ENCODE results near the gene WDR37. TPM values are rescaled to one million over a fixed set of nuclear protein-coding genes. Genes with fewer than 3 reads are reported as not detected.

Gene WDR37
- total and polyA plus RNA-seq, 2 donors from 2014 or later: 6.0 to 23.5 TPM

DNA sequence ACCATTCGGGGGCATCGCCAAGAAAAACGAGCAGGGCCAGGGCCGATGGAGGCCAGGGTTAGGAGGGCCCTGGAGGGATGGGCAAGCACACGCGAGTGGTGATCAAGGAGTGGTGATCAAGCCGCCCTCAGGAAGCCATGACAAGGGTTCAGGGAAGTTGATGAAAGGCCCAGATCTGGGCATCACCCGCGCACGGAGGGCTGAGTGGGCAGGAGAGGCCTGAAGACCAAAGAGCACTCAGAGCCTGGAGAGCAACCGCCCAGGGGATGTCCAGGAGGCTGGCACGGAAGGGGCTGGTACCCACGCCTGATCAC, 114.6 kb downstream of the WDR37 start:
- DNase-seq (no peak), FAIRE-seq (no peak)
- Histone ChIP-seq H3K9ac (ENCODE audit: low read length in 3 of 3) (no peak overlapping the region), H3K27ac (ENCODE audit: low read depth in 2 of 2, low read length in 2 of 2) (no peak overlapping the region), H3K36me3 (ENCODE audit: control insufficient read depth in 2 of 3, insufficient read depth in 3 of 3, low read length in 3 of 3) (no peaks in the 10 kb centered on the region), H3K4me1 (ENCODE audit: control insufficient read depth in 2 of 3, insufficient read depth in 2 of 3, low read depth in 1 of 3, low read length in 3 of 3) (no peaks in the 10 kb centered on the region), H3K4me3 (ENCODE audit: low read length in 3 of 3) (no peak overlapping the region), H3K27me3 (ENCODE audit: control insufficient read depth, insufficient read depth, low read length) (no peaks in the 10 kb centered on the region), H3K9me3 (ENCODE audit: control insufficient read depth in 2 of 3, insufficient read depth in 1 of 3, low read length in 3 of 3) (no peaks in the 10 kb centered on the region)
- intact Hi-C loops (cut with DNase I): no loop called here
- TF ChIP-seq, protein P1, sequence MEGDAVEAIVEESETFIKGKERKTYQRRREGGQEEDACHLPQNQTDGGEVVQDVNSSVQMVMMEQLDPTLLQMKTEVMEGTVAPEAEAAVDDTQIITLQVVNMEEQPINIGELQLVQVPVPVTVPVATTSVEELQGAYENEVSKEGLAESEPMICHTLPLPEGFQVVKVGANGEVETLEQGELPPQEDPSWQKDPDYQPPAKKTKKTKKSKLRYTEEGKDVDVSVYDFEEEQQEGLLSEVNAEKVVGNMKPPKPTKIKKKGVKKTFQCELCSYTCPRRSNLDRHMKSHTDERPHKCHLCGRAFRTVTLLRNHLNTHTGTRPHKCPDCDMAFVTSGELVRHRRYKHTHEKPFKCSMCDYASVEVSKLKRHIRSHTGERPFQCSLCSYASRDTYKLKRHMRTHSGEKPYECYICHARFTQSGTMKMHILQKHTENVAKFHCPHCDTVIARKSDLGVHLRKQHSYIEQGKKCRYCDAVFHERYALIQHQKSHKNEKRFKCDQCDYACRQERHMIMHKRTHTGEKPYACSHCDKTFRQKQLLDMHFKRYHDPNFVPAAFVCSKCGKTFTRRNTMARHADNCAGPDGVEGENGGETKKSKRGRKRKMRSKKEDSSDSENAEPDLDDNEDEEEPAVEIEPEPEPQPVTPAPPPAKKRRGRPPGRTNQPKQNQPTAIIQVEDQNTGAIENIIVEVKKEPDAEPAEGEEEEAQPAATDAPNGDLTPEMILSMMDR (IDR thresholded peaks at IDR 0.05; ENCODE audit: borderline replicate concordance, extremely low read depth, insufficient read depth): no peak

DNA sequence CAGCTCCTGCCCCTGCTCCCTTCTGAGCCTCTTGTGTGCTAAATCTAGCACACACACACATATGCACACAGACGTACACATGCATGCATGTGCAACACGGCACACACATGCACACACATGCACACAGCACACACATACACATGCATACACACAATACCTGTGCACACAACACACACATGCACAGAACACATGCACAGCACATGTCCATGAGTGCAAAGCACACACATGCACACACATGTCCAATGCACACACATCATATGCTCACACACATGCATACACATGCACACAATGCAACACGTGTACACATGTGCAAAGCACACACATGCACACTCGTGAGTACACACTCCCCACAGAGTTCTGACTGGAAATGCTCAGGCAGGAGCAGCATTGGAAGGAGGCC, 115.0 kb downstream of the WDR37 start:
- H3K27ac ChIP-seq (ENCODE audit: low read depth in 2 of 2, low read length in 2 of 2): no peak overlapping the region
- no peak for FAIRE-seq
- intact Hi-C loops (cut with DNase I): no loop called here
- no peaks in the 10 kb centered on the region for H3K9me3 ChIP-seq (ENCODE audit: control insufficient read depth in 2 of 3, insufficient read depth in 1 of 3, low read length in 3 of 3)
- DNase-seq: peak in 1 of 5 donors; percentile 18
- H3K9ac ChIP-seq (ENCODE audit: low read length in 3 of 3): no peak overlapping the region
- no peaks in the 10 kb centered on the region for H3K4me1 ChIP-seq (ENCODE audit: control insufficient read depth in 2 of 3, insufficient read depth in 2 of 3, low read depth in 1 of 3, low read length in 3 of 3)
- no peak overlapping the region for H3K4me3 ChIP-seq (ENCODE audit: low read length in 3 of 3)
- H3K36me3 ChIP-seq (ENCODE audit: control insufficient read depth in 2 of 3, insufficient read depth in 3 of 3, low read length in 3 of 3): no peaks in the 10 kb centered on the region
- no peaks in the 10 kb centered on the region for H3K27me3 ChIP-seq (ENCODE audit: control insufficient read depth, insufficient read depth, low read length)
- TF ChIP-seq, protein P1 (IDR thresholded peaks at IDR 0.05; ENCODE audit: borderline replicate concordance, extremely low read depth, insufficient read depth): no peak

DNA sequence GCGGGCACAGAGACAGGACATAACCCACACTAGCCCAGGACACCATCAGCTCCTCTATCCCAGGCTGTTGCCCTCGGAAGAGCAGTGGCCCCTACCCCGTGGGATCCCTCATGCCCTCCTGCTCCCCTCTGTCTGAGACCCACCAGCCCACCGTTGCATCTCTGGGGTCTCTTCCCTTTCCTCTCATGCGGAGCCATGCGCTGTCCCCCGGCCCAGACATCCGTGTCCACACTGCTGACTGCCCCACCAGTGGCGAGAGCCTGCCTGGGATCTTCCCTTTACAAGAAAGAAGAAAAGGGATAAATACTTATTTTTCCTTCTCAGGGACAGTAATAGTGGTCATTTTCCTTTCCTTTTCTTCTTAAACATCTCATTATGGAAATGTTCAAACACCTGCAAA, 115.4 kb downstream of the WDR37 start:
- FAIRE-seq: no peak
- TF ChIP-seq, protein P1 (IDR thresholded peaks at IDR 0.05; ENCODE audit: borderline replicate concordance, extremely low read depth, insufficient read depth): no peak

DNA sequence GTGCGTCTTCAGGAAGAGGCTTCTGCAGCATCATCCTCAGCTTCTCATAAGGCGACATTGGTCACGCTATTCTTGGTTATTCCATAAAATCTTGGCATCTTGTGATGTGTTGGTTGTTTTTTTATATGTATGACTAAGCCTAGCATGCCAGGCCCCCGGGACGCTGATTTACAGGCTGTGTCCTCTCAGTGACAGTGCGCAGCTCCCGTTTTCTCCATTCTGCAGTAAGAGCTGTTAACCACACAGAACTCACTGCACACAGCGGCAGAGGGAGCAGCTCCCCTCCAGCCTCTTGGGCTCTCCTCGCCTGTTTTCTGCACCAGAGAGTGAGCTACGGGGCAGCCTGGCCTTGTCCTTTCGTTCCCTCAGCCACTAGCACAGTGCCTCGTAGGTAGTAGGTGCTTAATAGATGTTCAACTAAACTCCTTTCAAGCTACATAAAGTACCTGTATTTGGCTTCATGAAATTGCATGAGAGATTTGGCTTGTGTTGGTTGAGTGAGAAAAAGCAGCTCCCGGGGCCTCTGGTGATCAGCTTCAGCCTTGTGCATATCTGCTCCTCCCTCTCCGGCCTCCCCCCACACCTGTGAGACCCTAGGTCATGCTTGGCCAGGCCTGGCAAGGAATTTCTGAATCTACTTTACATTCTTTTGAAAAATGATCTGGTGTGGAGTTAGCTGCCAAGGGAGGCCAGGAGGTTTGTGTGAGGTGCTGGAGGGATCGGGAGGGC, 116.2 kb downstream of the WDR37 start:
- no peak overlapping the region for H3K27ac ChIP-seq (ENCODE audit: low read depth in 2 of 2, low read length in 2 of 2)
- peak in 4 of 5 donors; percentile 50 to 59 (median 54) for DNase-seq
- no peaks in the 10 kb centered on the region for H3K36me3 ChIP-seq (ENCODE audit: control insufficient read depth in 2 of 3, insufficient read depth in 3 of 3, low read length in 3 of 3)
- H3K27me3 ChIP-seq (ENCODE audit: control insufficient read depth, insufficient read depth, low read length): no peaks in the 10 kb centered on the region
- H3K4me1 ChIP-seq (ENCODE audit: control insufficient read depth in 2 of 3, insufficient read depth in 2 of 3, low read depth in 1 of 3, low read length in 3 of 3): no peaks in the 10 kb centered on the region
- H3K4me3 ChIP-seq (ENCODE audit: low read length in 3 of 3): no peak overlapping the region
- H3K9me3 ChIP-seq (ENCODE audit: control insufficient read depth in 2 of 3, insufficient read depth in 1 of 3, low read length in 3 of 3): no peaks in the 10 kb centered on the region
- H3K9ac ChIP-seq (ENCODE audit: low read length in 3 of 3): no peak overlapping the region
- intact Hi-C loops (cut with DNase I): no loop called here
- no peak for FAIRE-seq
- TF ChIP-seq, protein P1 (IDR thresholded peaks at IDR 0.05; ENCODE audit: borderline replicate concordance, extremely low read depth, insufficient read depth): no peak

More for the DNA sequence above, 115.4 kb downstream of the WDR37 start:
- intact Hi-C loops (cut with DNase I): no loop called here
- H3K36me3 ChIP-seq (ENCODE audit: control insufficient read depth in 2 of 3, insufficient read depth in 3 of 3, low read length in 3 of 3): no peaks in the 10 kb centered on the region
- no peak overlapping the region for H3K4me3 ChIP-seq (ENCODE audit: low read length in 3 of 3)
- H3K9me3 ChIP-seq (ENCODE audit: control insufficient read depth in 2 of 3, insufficient read depth in 1 of 3, low read length in 3 of 3): no peaks in the 10 kb centered on the region
- DNase-seq: no peak
- H3K27me3 ChIP-seq (ENCODE audit: control insufficient read depth, insufficient read depth, low read length): no peaks in the 10 kb centered on the region
- no peaks in the 10 kb centered on the region for H3K4me1 ChIP-seq (ENCODE audit: control insufficient read depth in 2 of 3, insufficient read depth in 2 of 3, low read depth in 1 of 3, low read length in 3 of 3)
- H3K27ac ChIP-seq (ENCODE audit: low read depth in 2 of 2, low read length in 2 of 2): no peak overlapping the region
- no peak overlapping the region for H3K9ac ChIP-seq (ENCODE audit: low read length in 3 of 3)

All from kidney (tissue), 14 donors.